HT1080 (cell line): Measurements from ENCODE around the gene MON1A. TPM values are rescaled to one million over a fixed set of nuclear protein-coding genes. Genes with fewer than 3 reads are reported as not detected.

Experiments
- small RNA-seq: library from RNA; depleted of rRNA; stranded (forward); fragments of <200 nt; gene quantifications from one replicate; pipeline ENCODE3, GENCODE V24; 2014
- total RNA-seq: library from RNA; depleted of rRNA; stranded (reverse); fragments of >200 nt; shearing (Covaris generic); gene quantifications from 2 replicates; pipeline ENCODE4 v1.2.3, GENCODE V29; 2014; rRNA removed

The MON1A gene
- total RNA-seq, 1 experiment from 2014 or later = 31.1 TPM

Small RNA genes lying within 50 kb of the gene (small RNA-seq; reads per million reads assigned to genes)
- gene RN7SL217P = not detected

Other genes with a start within 250 kb of the MON1A start
- 1.1 and 1.6 TPM in 2 replicates for gene MST1, start 240.3 kb downstream of the MON1A start, total RNA-seq
- 19.3 and 24.4 TPM in 2 replicates for gene RNF123, start 240.3 kb downstream of the MON1A start, total RNA-seq
- 2.0 and 3.2 TPM in 2 replicates for gene AMIGO3, start 210.1 kb downstream of the MON1A start, total RNA-seq
- gene GMPPB, start 205.9 kb downstream of the MON1A start, total RNA-seq = 25.9 and 31.0 TPM in 2 replicates
- 24.7 and 35.4 TPM in 2 replicates for gene IP6K1, start 143.3 kb downstream of the MON1A start, total RNA-seq
- gene CDHR4, start 129.9 kb downstream of the MON1A start, total RNA-seq = not detected in 2 replicates
- gene INKA1, start 126.5 kb downstream of the MON1A start, total RNA-seq = 1.6 and 5.1 TPM in 2 replicates
- gene UBA7, start 115.9 kb downstream of the MON1A start, total RNA-seq = 8.1 and 13.0 TPM in 2 replicates
- 13.4 and 15.1 TPM in 2 replicates for gene TRAIP, start 73.2 kb downstream of the MON1A start, total RNA-seq
- gene CAMKV, start 59.9 kb downstream of the MON1A start, total RNA-seq = 0.23 TPM in 1 of 2 replicates, not detected in the other
- gene MST1R, start 25.9 kb downstream of the MON1A start, total RNA-seq = 1.2 TPM in 2 replicates
- 34.1 and 43.8 TPM in 2 replicates for gene RBM6, start 10.3 kb upstream of the MON1A start, total RNA-seq
- 54.7 and 65.5 TPM in 2 replicates for gene RBM5, start 159.1 kb upstream of the MON1A start, total RNA-seq
- 45.7 and 48.6 TPM in 2 replicates for gene SEMA3F, start 225.5 kb upstream of the MON1A start, total RNA-seq